Neuronal stem cell (in vitro differentiated cells): ENCODE results near the gene CRCP.
"Not testable (repeated sequence)": the region's sequence is repeated elsewhere in the genome, so short reads cannot be mapped to it uniquely, and the experiment has no call there.

Experiments
- DNase-seq: peaks from one replicate; pipeline ENCODE4 v3.0.0-alpha.2; 2013; ENCODE audit warnings: low spot score
- H2AFZ ChIP-seq: one replicate; pipeline ENCODE4 v1.6.1; 2013; ENCODE audit warnings: mild to moderate bottlenecking, low read length, inconsistent platforms
- H2AK5ac ChIP-seq: 2 replicates; pipeline ENCODE4 v1.6.1; 2013; ENCODE audit warnings: low read depth, mild to moderate bottlenecking, inconsistent platforms, low read length, moderate library complexity, mixed read lengths
- H2BK120ac ChIP-seq: 2 replicates; pipeline ENCODE4 v1.6.1; 2013; ENCODE audit warnings: low read depth, mild to moderate bottlenecking, inconsistent platforms, low read length, moderate library complexity, mixed read lengths
- H2BK12ac ChIP-seq: one replicate; pipeline ENCODE4 v1.6.1; 2013; ENCODE audit warnings: low read length, inconsistent platforms
- H2BK15ac ChIP-seq: 2 replicates; pipeline ENCODE4 v1.6.1; 2013; ENCODE audit warnings: mild to moderate bottlenecking, low read length, inconsistent platforms, mixed read lengths
- H2BK5ac ChIP-seq: one replicate; pipeline ENCODE4 v1.6.1; 2013; ENCODE audit warnings: inconsistent platforms, mild to moderate bottlenecking, low read length, moderate library complexity
- H3K14ac ChIP-seq: one replicate; pipeline ENCODE4 v1.6.1; 2013; ENCODE audit warnings: low read length, inconsistent platforms
- H3K18ac ChIP-seq: 2 replicates; pipeline ENCODE4 v1.6.1; 2013; ENCODE audit warnings: low read length, inconsistent platforms
- H3K23ac ChIP-seq: 2 replicates; pipeline ENCODE4 v1.6.1; 2013; ENCODE audit warnings: low read depth, mild to moderate bottlenecking, mixed read lengths, low read length, inconsistent platforms; ENCODE audit not compliant: poor library complexity
- H3K27ac ChIP-seq: replicated peaks from 3 replicates; pipeline ENCODE4 v1.5.1; 2013; ENCODE audit warnings: low read length, inconsistent platforms
- H3K27me3 ChIP-seq, 3 experiments: 2 replicates each; pipeline ENCODE4 v1.6.1; 2013; ENCODE audit warnings: low read length in 3 of 3, mild to moderate bottlenecking in 2 of 3, inconsistent platforms in 1 of 3, low read depth in 1 of 3, mixed read lengths in 1 of 3, moderate library complexity in 1 of 3; ENCODE audit not compliant: control insufficient read depth in 3 of 3, insufficient read depth in 3 of 3
- H3K36me3 ChIP-seq, 2 donors: replicated peaks in 1 of 2; 2 replicates each; pipeline ENCODE4 v1.6.1; 2013; ENCODE audit warnings: low read length in 2 of 2; ENCODE audit not compliant: control insufficient read depth in 2 of 2, insufficient read depth in 2 of 2
- H3K4ac ChIP-seq: 2 replicates; pipeline ENCODE4 v1.6.1; 2013; ENCODE audit warnings: inconsistent platforms, mild to moderate bottlenecking, low read length, moderate library complexity
- H3K4me1 ChIP-seq, 2 donors: 1 replicate in 1 of 2; 2 replicates in 1 of 2; pipeline ENCODE4 v1.6.1; 2013; ENCODE audit warnings: low read length in 2 of 2, low read depth in 1 of 2; ENCODE audit not compliant: control insufficient read depth in 2 of 2, insufficient read depth in 1 of 2
- H3K4me2 ChIP-seq: one replicate; pipeline ENCODE4 v1.6.1; 2013; ENCODE audit warnings: mild to moderate bottlenecking, low read length, inconsistent platforms; ENCODE audit not compliant: insufficient read depth, poor library complexity, severe bottlenecking
- H3K4me3 ChIP-seq, 2 donors: 2 replicates each; pipeline ENCODE4 v1.5.1; 2013; ENCODE audit warnings: low read length in 2 of 2, mild to moderate bottlenecking in 2 of 2, inconsistent platforms in 1 of 2, moderate library complexity in 1 of 2
- H3K79me1 ChIP-seq: one replicate; pipeline ENCODE4 v1.6.1; 2013; ENCODE audit warnings: low read depth, mild to moderate bottlenecking, inconsistent platforms, low read length, moderate library complexity
- H3K9ac ChIP-seq: one replicate; pipeline ENCODE4 v1.6.1; 2013; ENCODE audit warnings: mild to moderate bottlenecking, low read depth, low read length, inconsistent platforms; ENCODE audit not compliant: poor library complexity
- H3K9me3 ChIP-seq, 2 donors: replicated peaks in 1 of 2; 2 replicates each; pipeline versions ENCODE3 to v1.6.1; 2013; ENCODE audit warnings: low read length in 2 of 2, mild to moderate bottlenecking in 2 of 2, inconsistent platforms in 1 of 2, low read depth in 1 of 2, mixed read lengths in 1 of 2, moderate library complexity in 1 of 2; ENCODE audit not compliant: control insufficient read depth in 2 of 2, insufficient read depth in 1 of 2
- H4K8ac ChIP-seq: one replicate; pipeline ENCODE4 v1.6.1; 2013; ENCODE audit warnings: low read depth, mild to moderate bottlenecking, inconsistent platforms, low read length, moderate library complexity
- H4K91ac ChIP-seq: one replicate; pipeline ENCODE4 v1.6.1; 2013; ENCODE audit warnings: low read length, low read depth, mild to moderate bottlenecking, inconsistent platforms; ENCODE audit not compliant: poor library complexity
- WGBS, 2 donors: extraction: QIAGEN DNeasy Blood & Tissue Kit; methylation state at CpG; one replicate each; pipeline ENCODE4 v1.1.7; 2013; ENCODE audit warnings: missing lambda C conversion rate in 2 of 2, mixed read lengths in 1 of 2; ENCODE audit not compliant: insufficient read length in 2 of 2, insufficient replicate concordance in 1 of 2; ENCODE audit errors: extremely low coverage in 2 of 2; 5-methylcytosine and 5-hydroxymethylcytosine counted together

CRCP gene

GRCh38 chr7:66170309-66171231 lies 55.9 kb downstream of the CRCP start:
- Histone ChIP-seq H3K4ac (no peak overlapping the region), H3K4me2 (no peak overlapping the region), H3K36me3 (no peaks in the 10 kb centered on the region), H2BK120ac (no peak overlapping the region), H2AFZ (peak overlapping the region; percentile 58), H4K91ac (no peak overlapping the region), H3K14ac (peak overlapping the region; percentile 84), H3K27ac (no peak overlapping the region), H2BK5ac (no peak overlapping the region), H2AK5ac (no peak overlapping the region), H3K9ac (no peak overlapping the region), H3K27me3 (no peaks in the 10 kb centered on the region), H3K4me3 (no peak overlapping the region), H2BK15ac (no peak overlapping the region), H3K18ac (no peak overlapping the region), H3K4me1 (no peaks in the 10 kb centered on the region), H2BK12ac (no peak overlapping the region), H3K79me1 (no peaks in the 10 kb centered on the region), H3K23ac (no peak overlapping the region), H4K8ac (no peak overlapping the region), H3K9me3 (no peaks in the 10 kb centered on the region)
- no peak for DNase-seq
- no CpG with 5 or more reads among the region's 16 CpGs for WGBS, 2 donors

GRCh38 chr7:66172536-66173401 lies 58.1 kb downstream of the CRCP start:
- not testable (repeated sequence) for H3K4ac ChIP-seq, H2BK5ac ChIP-seq, H2BK12ac ChIP-seq, H3K27ac ChIP-seq, H3K18ac ChIP-seq, H2BK15ac ChIP-seq, H3K14ac ChIP-seq, H2AK5ac ChIP-seq, H3K27me3 ChIP-seq, H3K9ac ChIP-seq, DNase-seq, H2BK120ac ChIP-seq, H3K4me3 ChIP-seq, H3K36me3 ChIP-seq, H4K91ac ChIP-seq, H3K9me3 ChIP-seq, H2AFZ ChIP-seq, H3K4me1 ChIP-seq, H3K79me1 ChIP-seq, H3K23ac ChIP-seq, H4K8ac ChIP-seq, H3K4me2 ChIP-seq
- no CpG with 5 or more reads among the region's 9 CpGs for WGBS, 2 donors

- Histone ChIP-seq H2BK15ac (no peak overlapping the region), H2BK5ac (no peak overlapping the region), H3K9me3 (peaks cover 0 to 3% of the 10 kb centered on the region in 2 donors), H2BK120ac (no peak overlapping the region), H3K79me1 (no peaks in the 10 kb centered on the region), H3K23ac (no peak overlapping the region), H3K27me3 (no peaks in the 10 kb centered on the region), H2BK12ac (no peak overlapping the region), H3K27ac (no peak overlapping the region), H4K91ac (no peak overlapping the region), H3K4me1 (no peaks in the 10 kb centered on the region), H3K4me2 (no peak overlapping the region), H3K4me3 (no peak overlapping the region), H2AFZ (no peak overlapping the region), H3K18ac (no peak overlapping the region), H4K8ac (no peak overlapping the region), H2AK5ac (no peak overlapping the region), H3K14ac (no peak overlapping the region), H3K4ac (no peak overlapping the region), H3K36me3 (no peaks in the 10 kb centered on the region), H3K9ac (no peak overlapping the region)
- no peak for DNase-seq
- no CpG with 5 or more reads among the region's 5 CpGs for WGBS, 2 donors
Measured at GRCh38 chr7:66173856-66174255, 59.2 kb downstream of the CRCP start.

GRCh38 chr7:66175006-66175405 lies 60.4 kb downstream of the CRCP start:
- not testable (repeated sequence) for H2AFZ ChIP-seq, DNase-seq, H3K27ac ChIP-seq, H3K9ac ChIP-seq, H2BK12ac ChIP-seq, H2BK15ac ChIP-seq, H3K18ac ChIP-seq, H4K91ac ChIP-seq, H3K36me3 ChIP-seq, H3K14ac ChIP-seq, H2BK5ac ChIP-seq, H3K27me3 ChIP-seq, H3K4me3 ChIP-seq, H3K4me1 ChIP-seq, H3K4me2 ChIP-seq, H2AK5ac ChIP-seq, H4K8ac ChIP-seq, H3K9me3 ChIP-seq, H2BK120ac ChIP-seq, H3K79me1 ChIP-seq, H3K23ac ChIP-seq, H3K4ac ChIP-seq
- no CpG with 5 or more reads among the region's 8 CpGs for WGBS, 2 donors
